ENCODE data around the gene MRPL4. TPM values are rescaled to one million over a fixed set of nuclear protein-coding genes. Genes with fewer than 3 reads are reported as not detected.

MRPL4 gene
- total RNA-seq, 1 donor from 2014 or later = 135 TPM

DNA sequence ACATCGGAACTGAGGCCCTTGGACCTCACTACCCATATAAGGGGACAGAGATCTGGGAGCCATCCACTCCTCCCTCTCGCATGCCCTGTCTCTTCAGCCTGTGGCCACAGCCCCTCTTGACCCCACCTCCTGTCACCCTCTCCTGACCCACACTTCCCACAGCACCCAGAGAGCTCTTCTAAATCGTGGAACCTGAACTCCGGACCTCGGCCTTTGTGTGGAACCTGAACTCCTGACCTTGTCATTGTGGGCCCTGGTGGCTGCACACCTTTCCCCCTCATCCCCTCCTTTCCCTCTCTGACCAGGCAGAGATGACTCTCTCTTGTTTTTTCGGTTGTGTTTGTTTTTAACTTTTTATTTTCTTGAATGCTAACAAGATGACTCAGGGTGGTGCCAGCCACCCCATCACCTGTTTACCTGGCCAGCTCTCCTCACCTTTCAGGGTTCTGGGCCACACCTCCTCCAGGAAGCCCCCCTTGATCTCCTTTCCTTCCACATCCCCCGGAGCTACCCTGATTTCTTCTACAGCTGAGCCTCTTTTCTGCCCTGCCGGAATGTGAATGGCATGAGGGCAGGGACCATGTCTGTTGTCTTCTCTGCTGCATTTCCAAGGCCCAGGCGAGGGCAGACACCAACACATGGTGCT is 5.1 kb downstream of the MRPL4 start:
- Mint-ChIP-seq H3K4me3 (ENCODE audit: low read depth) (no peak overlapping the region), H3K9me3 (no peaks in the 10 kb centered on the region), H3K36me3 (ENCODE audit: low read depth) (peaks cover 60% of the 10 kb centered on the region), H3K4me1 (ENCODE audit: low read depth) (peaks cover 16% of the 10 kb centered on the region), H3K27ac (no peak overlapping the region), H3K27me3 (ENCODE audit: low read depth) (no peaks in the 10 kb centered on the region)
- intact Hi-C loops (cut with micrococcal nuclease) = no loop called here
- no peak for DNase-seq (ENCODE audit: low spot score)

DNA sequence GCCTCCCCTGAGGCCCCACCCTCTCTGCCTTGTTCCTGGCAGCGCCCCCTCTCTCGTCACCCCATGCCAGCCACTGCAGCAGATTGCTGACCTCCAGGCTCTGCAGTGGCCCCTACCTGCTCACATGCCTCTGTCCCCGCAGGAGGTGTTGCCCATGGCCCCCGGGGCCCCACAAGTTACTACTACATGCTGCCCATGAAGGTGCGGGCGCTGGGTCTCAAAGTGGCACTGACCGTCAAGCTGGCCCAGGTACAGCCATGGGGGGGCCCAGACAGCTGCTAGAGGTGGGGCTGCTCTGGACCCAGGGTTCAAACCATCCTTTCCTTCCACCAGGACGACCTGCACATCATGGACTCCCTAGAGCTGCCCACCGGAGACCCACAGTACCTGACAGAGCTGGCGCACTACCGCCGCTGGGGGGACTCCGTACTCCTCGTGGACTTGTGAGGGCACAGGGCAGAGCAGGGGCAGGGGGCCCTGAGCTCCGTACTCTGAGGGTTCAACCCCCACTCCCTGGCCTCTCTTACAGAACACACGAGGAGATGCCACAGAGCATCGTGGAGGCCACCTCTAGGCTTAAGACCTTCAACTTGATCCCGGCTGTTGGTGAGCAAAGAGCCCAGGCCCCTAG is 6.2 kb downstream of the MRPL4 start:
- no peak for DNase-seq (ENCODE audit: low spot score)
- Mint-ChIP-seq H3K4me3 (ENCODE audit: low read depth) (no peak overlapping the region), H3K36me3 (ENCODE audit: low read depth) (peaks cover 56% of the 10 kb centered on the region), H3K27me3 (ENCODE audit: low read depth) (no peaks in the 10 kb centered on the region), H3K9me3 (no peaks in the 10 kb centered on the region), H3K27ac (no peak overlapping the region), H3K4me1 (ENCODE audit: low read depth) (peaks cover 16% of the 10 kb centered on the region)
- intact Hi-C loops (cut with micrococcal nuclease) = no loop called here

GRCh38 chr19:10259162-10259905 is 7.3 kb downstream of the MRPL4 start:
- Mint-ChIP-seq H3K36me3 (ENCODE audit: low read depth) (peaks cover 48% of the 10 kb centered on the region), H3K9me3 (no peaks in the 10 kb centered on the region), H3K4me3 (ENCODE audit: low read depth) (peak overlapping the region; percentile 52)

GRCh38 chr19:10260141-10260584 is 8.1 kb downstream of the MRPL4 start:
- peaks cover 16% of the 10 kb centered on the region for H3K4me1 Mint-ChIP-seq (ENCODE audit: low read depth)
- peaks cover 40% of the 10 kb centered on the region for H3K36me3 Mint-ChIP-seq (ENCODE audit: low read depth)
- intact Hi-C loops (cut with micrococcal nuclease) = loop anchor here (1.0 kb wide), 2 partner anchors 10 to 129 kb away; no protein-coding TSS in a partner anchor
- DNase-seq (ENCODE audit: low spot score) = no peak
- no peaks in the 10 kb centered on the region for H3K9me3 Mint-ChIP-seq
- H3K4me3 Mint-ChIP-seq (ENCODE audit: low read depth) = peak overlapping the region; percentile 52
- peak overlapping the region; percentile 92 for H3K27ac Mint-ChIP-seq
- H3K27me3 Mint-ChIP-seq (ENCODE audit: low read depth) = no peaks in the 10 kb centered on the region

More at GRCh38 chr19:10259162-10259905, 7.3 kb downstream of the MRPL4 start:
- H3K27me3 Mint-ChIP-seq (ENCODE audit: low read depth) = no peaks in the 10 kb centered on the region
- DNase-seq (ENCODE audit: low spot score) = peak; percentile 86
- H3K4me1 Mint-ChIP-seq (ENCODE audit: low read depth) = peaks cover 16% of the 10 kb centered on the region
- H3K27ac Mint-ChIP-seq = peak overlapping the region; percentile 92
- intact Hi-C loops (cut with micrococcal nuclease) = no loop called here

DNA sequence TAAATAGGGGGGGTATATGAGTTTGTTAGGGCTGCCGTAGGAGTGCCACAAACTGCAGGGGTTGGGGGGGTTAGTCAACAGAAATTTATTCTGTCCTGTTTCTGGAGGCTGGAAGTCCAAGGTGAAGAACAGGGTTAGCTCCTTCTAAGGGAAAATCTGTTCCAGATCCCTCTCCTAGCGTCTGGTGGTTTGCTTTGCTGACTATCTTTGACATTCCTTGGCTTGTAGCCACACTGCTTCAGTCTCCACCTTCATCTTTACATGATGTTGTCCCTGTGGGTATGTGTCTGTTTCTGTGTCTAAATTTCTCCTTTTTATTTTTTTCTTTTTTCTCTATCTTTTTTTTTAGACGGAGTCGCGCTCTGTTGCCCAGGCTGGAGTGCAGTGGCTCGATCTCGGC is 10.8 kb downstream of the MRPL4 start:
- DNase-seq (ENCODE audit: low spot score) = no peak
- Mint-ChIP-seq H3K27me3 (ENCODE audit: low read depth) (no peaks in the 10 kb centered on the region), H3K4me3 (ENCODE audit: low read depth) (no peak overlapping the region), H3K4me1 (ENCODE audit: low read depth) (peaks cover 18% of the 10 kb centered on the region), H3K27ac (no peak overlapping the region), H3K9me3 (no peaks in the 10 kb centered on the region), H3K36me3 (ENCODE audit: low read depth) (peaks cover 22% of the 10 kb centered on the region)
- intact Hi-C loops (cut with micrococcal nuclease) = no loop called here

DNA sequence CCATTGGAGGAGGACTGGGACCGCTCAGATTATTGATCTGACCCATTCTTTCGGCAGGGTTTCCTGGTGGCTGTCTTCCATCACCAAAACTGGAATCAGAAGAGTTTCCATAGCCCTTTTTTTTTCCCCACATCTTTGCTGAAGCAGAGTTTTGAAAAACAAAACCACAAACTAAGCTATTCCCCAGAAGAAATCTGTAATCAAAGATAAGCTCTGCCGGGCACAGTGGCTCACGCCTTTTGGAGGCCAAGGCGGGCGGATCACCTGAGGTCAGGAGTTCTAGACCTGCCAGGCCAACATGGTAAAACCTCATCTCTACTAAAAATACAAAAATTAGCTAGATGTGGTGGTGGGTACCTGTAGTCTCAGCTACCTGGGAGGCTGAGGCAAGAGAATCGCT is 14.7 kb downstream of the MRPL4 start:
- H3K4me3 Mint-ChIP-seq (ENCODE audit: low read depth) = no peak overlapping the region
- peaks cover 9% of the 10 kb centered on the region for H3K4me1 Mint-ChIP-seq (ENCODE audit: low read depth)
- peaks cover 6% of the 10 kb centered on the region for H3K36me3 Mint-ChIP-seq (ENCODE audit: low read depth)
- H3K9me3 Mint-ChIP-seq = no peaks in the 10 kb centered on the region
- DNase-seq (ENCODE audit: low spot score) = no peak
- no peak overlapping the region for H3K27ac Mint-ChIP-seq
- no peaks in the 10 kb centered on the region for H3K27me3 Mint-ChIP-seq (ENCODE audit: low read depth)
- intact Hi-C loops (cut with micrococcal nuclease) = no loop called here

DNA sequence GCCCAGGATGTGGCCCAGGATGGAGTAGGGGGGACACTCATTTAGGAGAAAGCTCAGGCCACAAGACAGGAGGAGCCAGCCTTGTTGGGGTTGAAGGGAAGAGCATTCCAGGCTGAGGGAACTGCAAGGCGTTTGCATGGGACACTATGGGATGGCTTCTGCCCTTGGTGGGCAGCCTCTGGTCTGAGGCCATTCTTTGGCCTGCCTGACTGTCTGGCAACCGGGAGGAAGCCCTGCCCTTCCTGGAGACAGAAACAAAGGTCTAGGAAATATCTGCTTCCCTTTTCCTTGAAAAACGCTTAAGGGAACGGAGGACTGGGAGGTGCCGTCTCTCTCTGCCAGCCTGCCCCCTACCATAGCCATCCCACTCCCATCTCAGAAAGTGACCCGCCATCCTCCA is 16.1 kb downstream of the MRPL4 start:
- no peak overlapping the region for H3K4me3 Mint-ChIP-seq (ENCODE audit: low read depth)
- intact Hi-C loops (cut with micrococcal nuclease) = no loop called here
- no peaks in the 10 kb centered on the region for H3K27me3 Mint-ChIP-seq (ENCODE audit: low read depth)
- no peak overlapping the region for H3K27ac Mint-ChIP-seq
- peaks cover 16% of the 10 kb centered on the region for H3K36me3 Mint-ChIP-seq (ENCODE audit: low read depth)
- no peaks in the 10 kb centered on the region for H3K9me3 Mint-ChIP-seq
- peaks cover 14% of the 10 kb centered on the region for H3K4me1 Mint-ChIP-seq (ENCODE audit: low read depth)
- no peak for DNase-seq (ENCODE audit: low spot score)

DNA sequence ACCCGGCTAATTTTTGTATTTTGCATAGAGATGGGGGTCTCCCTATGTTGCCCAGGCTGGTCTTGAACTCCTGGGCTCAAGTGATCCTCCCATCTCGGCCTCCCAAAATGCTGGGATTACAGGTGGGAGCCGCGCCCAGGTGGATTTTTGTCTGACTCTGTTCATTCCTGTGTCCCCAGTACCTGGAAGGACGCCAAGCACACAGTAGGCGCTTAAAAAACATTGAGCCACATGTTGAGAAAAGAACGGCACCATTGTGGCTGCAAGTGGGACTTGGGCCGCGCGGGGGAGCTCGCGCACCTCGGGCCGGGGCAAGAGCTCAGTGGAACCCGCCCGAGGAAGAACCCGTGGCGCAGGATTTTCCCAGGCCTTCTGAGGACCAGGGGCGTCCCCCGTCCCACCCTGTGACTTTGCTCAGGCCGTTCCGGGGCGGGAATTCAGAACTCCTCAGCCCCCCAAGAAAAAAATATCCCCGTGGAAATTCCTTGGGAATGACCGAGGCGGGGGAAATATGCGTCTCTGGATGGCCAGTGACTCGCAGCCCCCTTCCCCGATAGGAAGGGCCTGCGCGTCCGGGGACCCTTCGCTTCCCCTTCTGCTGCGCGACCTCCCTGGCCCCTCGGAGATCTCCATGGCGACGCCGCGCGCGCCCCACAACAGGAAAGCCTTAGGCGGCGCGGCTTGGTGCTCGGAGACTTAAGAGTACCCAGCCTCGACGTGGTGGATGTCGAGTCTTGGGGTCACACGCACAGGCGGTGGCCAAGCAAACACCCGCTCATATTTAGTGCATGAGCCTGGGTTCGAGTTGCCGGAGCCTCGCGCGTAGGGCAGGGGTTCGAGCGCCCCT is 17.5 kb downstream of the MRPL4 start:
- H3K4me1 Mint-ChIP-seq (ENCODE audit: low read depth) = peaks cover 17% of the 10 kb centered on the region
- DNase-seq (ENCODE audit: low spot score) = peak; percentile 84
- H3K27me3 Mint-ChIP-seq (ENCODE audit: low read depth) = no peaks in the 10 kb centered on the region
- H3K36me3 Mint-ChIP-seq (ENCODE audit: low read depth) = peaks cover 23% of the 10 kb centered on the region
- peak overlapping the region; percentile 94 for H3K27ac Mint-ChIP-seq
- H3K4me3 Mint-ChIP-seq (ENCODE audit: low read depth) = peak overlapping the region; percentile 87
- intact Hi-C loops (cut with micrococcal nuclease) = loop anchor here (1.0 to 2.0 kb wide), 5 partner anchors 9 to 120 kb away; partner anchors contain the start of genes ICAM4, RAVER1 and TYK2
- H3K9me3 Mint-ChIP-seq = no peaks in the 10 kb centered on the region

DNA sequence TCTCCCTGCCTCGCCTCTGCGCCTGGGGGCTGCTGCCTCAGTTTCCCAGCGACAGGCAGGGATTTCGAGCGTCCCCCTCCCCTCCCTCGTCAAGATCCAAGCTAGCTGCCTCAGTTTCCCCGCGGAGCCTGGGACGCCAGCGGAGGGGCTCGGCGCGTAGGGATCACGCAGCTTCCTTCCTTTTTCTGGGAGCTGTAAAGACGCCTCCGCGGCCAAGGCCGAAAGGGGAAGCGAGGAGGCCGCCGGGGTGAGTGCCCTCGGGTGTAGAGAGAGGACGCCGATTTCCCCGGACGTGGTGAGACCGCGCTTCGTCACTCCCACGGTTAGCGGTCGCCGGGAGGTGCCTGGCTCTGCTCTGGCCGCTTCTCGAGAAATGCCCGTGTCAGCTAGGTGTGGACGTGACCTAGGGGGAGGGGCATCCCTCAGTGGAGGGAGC is 18.2 kb downstream of the MRPL4 start:
- Mint-ChIP-seq H3K4me1 (ENCODE audit: low read depth) (peaks cover 20% of the 10 kb centered on the region), H3K4me3 (ENCODE audit: low read depth) (peak overlapping the region; percentile 87), H3K9me3 (no peaks in the 10 kb centered on the region), H3K27me3 (ENCODE audit: low read depth) (no peaks in the 10 kb centered on the region), H3K36me3 (ENCODE audit: low read depth) (peaks cover 29% of the 10 kb centered on the region), H3K27ac (peak overlapping the region; percentile 94)
- peak; percentile 75 for DNase-seq (ENCODE audit: low spot score)
- intact Hi-C loops (cut with micrococcal nuclease) = loop anchor here (1.0 to 2.0 kb wide), 5 partner anchors 10 to 119 kb away; partner anchors contain the start of genes ICAM4, RAVER1 and TYK2

DNA sequence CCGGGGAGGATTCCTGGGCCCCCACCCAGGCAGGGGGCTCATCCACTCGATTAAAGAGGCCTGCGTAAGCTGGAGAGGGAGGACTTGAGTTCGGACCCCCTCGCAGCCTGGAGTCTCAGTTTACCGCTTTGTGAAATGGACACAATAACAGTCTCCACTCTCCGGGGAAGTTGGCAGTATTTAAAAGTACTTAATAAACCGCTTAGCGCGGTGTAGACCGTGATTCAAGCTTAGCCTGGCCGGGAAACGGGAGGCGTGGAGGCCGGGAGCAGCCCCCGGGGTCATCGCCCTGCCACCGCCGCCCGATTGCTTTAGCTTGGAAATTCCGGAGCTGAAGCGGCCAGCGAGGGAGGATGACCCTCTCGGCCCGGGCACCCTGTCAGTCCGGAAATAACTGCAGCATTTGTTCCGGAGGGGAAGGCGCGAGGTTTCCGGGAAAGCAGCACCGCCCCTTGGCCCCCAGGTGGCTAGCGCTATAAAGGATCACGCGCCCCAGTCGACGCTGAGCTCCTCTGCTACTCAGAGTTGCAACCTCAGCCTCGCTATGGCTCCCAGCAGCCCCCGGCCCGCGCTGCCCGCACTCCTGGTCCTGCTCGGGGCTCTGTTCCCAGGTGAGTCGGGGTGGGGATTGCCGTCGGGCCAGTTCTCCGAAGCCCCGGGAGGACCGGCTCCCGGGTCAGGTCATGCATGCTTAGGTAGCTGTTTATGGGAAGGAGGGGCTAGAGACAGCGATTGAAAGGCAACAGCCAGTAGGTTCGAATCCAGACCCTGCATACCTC is 18.8 kb downstream of the MRPL4 start, which contains the start of gene ICAM1:
Gene ICAM1 (plus strand): TSS at position 505 of the 779 bp plus-strand sequence. CDS start 40 bp downstream, at position 545.
- H3K27ac Mint-ChIP-seq = peak within 1 kb of the TSS; percentile 94
- H3K9me3 Mint-ChIP-seq = no peaks in the 10 kb centered on the region
- H3K27me3 Mint-ChIP-seq (ENCODE audit: low read depth) = no peaks in the 10 kb centered on the region
- peaks cover 20% of the 10 kb centered on the region for H3K4me1 Mint-ChIP-seq (ENCODE audit: low read depth)
- DNase-seq (ENCODE audit: low spot score) = peak; percentile 75
- intact Hi-C loops (cut with micrococcal nuclease) = loop anchor here (1.0 to 2.0 kb wide), 5 partner anchors 11 to 118 kb away; partner anchors contain the start of genes ICAM4, RAVER1 and TYK2
- peak within 1 kb of the TSS; percentile 87 for H3K4me3 Mint-ChIP-seq (ENCODE audit: low read depth)
- peaks cover 33% of the 10 kb centered on the region for H3K36me3 Mint-ChIP-seq (ENCODE audit: low read depth)

- intact Hi-C loops (cut with micrococcal nuclease) = loop anchor here (2.0 kb wide), 3 partner anchors 15 to 109 kb away; partner anchors contain the start of genes ICAM4, RAVER1 and TYK2
- Mint-ChIP-seq H3K4me1 (ENCODE audit: low read depth) (peaks cover 19% of the 10 kb centered on the region), H3K36me3 (ENCODE audit: low read depth) (peaks cover 33% of the 10 kb centered on the region), H3K27me3 (ENCODE audit: low read depth) (no peaks in the 10 kb centered on the region), H3K9me3 (no peaks in the 10 kb centered on the region), H3K4me3 (ENCODE audit: low read depth) (peak overlapping the region; percentile 87), H3K27ac (peak overlapping the region; percentile 94)
- DNase-seq (ENCODE audit: low spot score) = no peak
Measured at GRCh38 chr19:10271543-10272086, 19.6 kb downstream of the MRPL4 start.
